HepG2 (cell line): ENCODE measurements around the gene AK8. TPM values are rescaled to one million over a fixed set of nuclear protein-coding genes. Genes with fewer than 3 reads are reported as not detected.

Source experiments
- ATAC-seq: fragments of 200-7000 bp; cut with Tn5 transposase; 3 replicates; pipeline ENCODE4 v1.9.1; 2020; ENCODE audit warnings: mild to moderate bottlenecking, moderate library complexity
- BruUV-seq: library from RNA; stranded (reverse); fragments of 400-500 nt; replicated peaks from 2 replicates; lab custom pipeline; 2021; lab: Mats Ljungman, UMichigan
- CTCF ChIA-PET: fragments of 300-600 bp; formaldehyde crosslinking; extraction: SDS; loops from one replicate; lab custom pipeline; 2021; ENCODE audit warnings: low total read pairs, inconsistent platforms, low intra/inter-chr PET ratio; lab: Yijun Ruan, JAX
- POLR2A ChIA-PET: fragments of 350-600 bp; sonication (Branson Sonifier 250); formaldehyde crosslinking; loops from one replicate; lab custom pipeline; 2020; ENCODE audit warnings: antibody characterized with exemption, inconsistent platforms; lab: Yijun Ruan, JAX
- DNase-seq: peaks from one replicate; pipeline ENCODE4 v3.0.0-alpha.2; 2015; ENCODE audit warnings: low spot score
- FAIRE-seq: peaks from 3 replicates; lab custom pipeline; 2011; peaks lifted over from hg19 to GRCh38; lab: Jason Lieb, UNC
- H2AFZ ChIP-seq: one replicate; pipeline ENCODE4 v1.6.1; 2011; ENCODE audit warnings: low read length, inconsistent platforms
- H3K27ac ChIP-seq: fragments of 300-600 bp; 3 replicates; pipeline ENCODE4 v1.8.0; 2011; ENCODE audit warnings: mixed run types, mild to moderate bottlenecking, mixed read lengths, low read length, inconsistent platforms; ENCODE audit not compliant: insufficient read depth; ENCODE audit errors: extremely low read length
- H3K27me3 ChIP-seq, 2 experiments: fragments of 200-600 bp in 1 of 2; 2 replicates in 1 of 2; 3 replicates in 1 of 2; pipeline versions ENCODE4 v1.6.0 to v1.8.0; 2011; ENCODE audit warnings: low read length in 2 of 2, mild to moderate bottlenecking in 2 of 2, moderate library complexity in 2 of 2, inconsistent platforms in 1 of 2; ENCODE audit not compliant: insufficient read depth in 2 of 2, control insufficient read depth in 1 of 2
- H3K36me3 ChIP-seq, 2 experiments: fragments of 200-600 bp in 1 of 2; replicated peaks in 1 of 2; 2 replicates in 1 of 2; 3 replicates in 1 of 2; pipeline versions ENCODE4 v1.5.1 to v1.8.0; 2011; ENCODE audit warnings: low read length in 2 of 2, inconsistent platforms in 1 of 2; ENCODE audit not compliant: insufficient read depth in 2 of 2, control insufficient read depth in 1 of 2
- H3K4me1 ChIP-seq: 2 replicates; pipeline ENCODE4 v1.5.1; 2012; ENCODE audit warnings: low read length, inconsistent platforms; ENCODE audit not compliant: insufficient read depth
- H3K4me2 ChIP-seq: 2 replicates; pipeline ENCODE4 v1.6.0; 2011; ENCODE audit warnings: low read depth, low read length, inconsistent platforms
- H3K4me3 ChIP-seq, 3 experiments: fragments of 200-600 bp in 1 of 3; sonication (generic), shearing (Covaris generic) in 1 of 3; replicated peaks in 1 of 3; 2 replicates each; pipeline ENCODE4 v1.5.1; 2011 to 2016; ENCODE audit warnings: low read length in 3 of 3, inconsistent platforms in 2 of 3, low read depth in 2 of 3, mild to moderate bottlenecking in 2 of 3, control low read depth in 1 of 3, mixed read lengths in 1 of 3; ENCODE audit not compliant: insufficient read depth in 1 of 3
- H3K79me2 ChIP-seq: one replicate; pipeline ENCODE4 v1.6.1; 2011; ENCODE audit warnings: low read length, inconsistent platforms; ENCODE audit not compliant: insufficient read depth
- H3K9ac ChIP-seq: 2 replicates; pipeline ENCODE4 v1.6.0; 2011; ENCODE audit warnings: mild to moderate bottlenecking, low read depth, low read length, inconsistent platforms; ENCODE audit not compliant: insufficient read depth
- H3K9me3 ChIP-seq: 2 replicates; pipeline ENCODE4 v1.5.1; 2012; ENCODE audit warnings: mild to moderate bottlenecking, low read length
- H4K20me1 ChIP-seq: 2 replicates; pipeline ENCODE4 v1.6.0; 2011; ENCODE audit warnings: inconsistent platforms, mild to moderate bottlenecking, low read length, moderate library complexity; ENCODE audit not compliant: insufficient read depth
- ATF4 ChIP-seq, 2 experiments: fragments of 450-650 bp in 1 of 2; sonication (generic) in 1 of 2; formaldehyde crosslinking; IDR thresholded peaks; 2 replicates each; pipeline versions ENCODE4 v1.5.0 to v1.8.0; 2020 to 2022; ENCODE audit warnings: mild to moderate bottlenecking in 1 of 2, missing genetic modification reagents in 1 of 2
- CAMTA2 ChIP-seq: sonication (generic); formaldehyde crosslinking; IDR thresholded peaks from 2 replicates; pipeline ENCODE4 v1.4.0; 2020; ENCODE audit warnings: mild to moderate bottlenecking, missing genetic modification reagents, borderline replicate concordance
- HHEX ChIP-seq: IDR thresholded peaks from 2 replicates; pipeline ENCODE4 v1.6.1; 2016; ENCODE audit warnings: control low read depth
- IRX3 ChIP-seq: sonication (generic); formaldehyde crosslinking; IDR thresholded peaks from 2 replicates; pipeline ENCODE4 v1.8.1; 2023; ENCODE audit warnings: mild to moderate bottlenecking, low read depth, missing genetic modification reagents, borderline replicate concordance
- KLF13 ChIP-seq: sonication (generic); formaldehyde crosslinking; IDR thresholded peaks from 2 replicates; pipeline ENCODE4 v1.4.0; 2020; ENCODE audit warnings: mild to moderate bottlenecking, missing genetic modification reagents
- MTF2 ChIP-seq: sonication (generic); formaldehyde crosslinking; IDR thresholded peaks from 2 replicates; pipeline ENCODE4 v1.5.0; 2020; ENCODE audit warnings: missing genetic modification reagents, borderline replicate concordance
- NFKB2 ChIP-seq: sonication (generic); formaldehyde crosslinking; IDR thresholded peaks from 2 replicates; pipeline ENCODE4 v1.4.0; 2020; ENCODE audit warnings: missing genetic modification reagents, borderline replicate concordance
- TCF12 ChIP-seq, 2 experiments: fragments of 450-650 bp in 1 of 2; sonication (generic) in 1 of 2; formaldehyde crosslinking in 1 of 2; IDR thresholded peaks; 2 replicates each; pipeline versions ENCODE4 v1.6.1 to v1.8.0; 2017 to 2022; ENCODE audit warnings: antibody characterized with exemption in 1 of 2, mild to moderate bottlenecking in 1 of 2, missing genetic modification reagents in 1 of 2, moderate library complexity in 1 of 2
- ZMYM3 ChIP-seq: sonication (generic); formaldehyde crosslinking; IDR thresholded peaks from 2 replicates; pipeline ENCODE4 v1.5.1; 2020; ENCODE audit warnings: mild to moderate bottlenecking, missing genetic modification reagents
- ZNF335 ChIP-seq: sonication (generic); formaldehyde crosslinking; IDR thresholded peaks from 2 replicates; pipeline ENCODE4 v1.4.0; 2020; ENCODE audit warnings: missing genetic modification reagents
- ZNF382 ChIP-seq: sonication (generic); formaldehyde crosslinking; IDR thresholded peaks from 2 replicates; pipeline ENCODE4 v1.5.0; 2020; ENCODE audit warnings: missing genetic modification reagents, mild to moderate bottlenecking, borderline replicate concordance
- ZNF781 ChIP-seq: sonication (generic); formaldehyde crosslinking; IDR thresholded peaks from 2 replicates; pipeline ENCODE4 v1.5.1; 2020; ENCODE audit warnings: borderline replicate concordance, mild to moderate bottlenecking, missing genetic modification reagents; ENCODE audit errors: not compliant biosample characterization
- WGBS: methylation state at CpG from one replicate; pipeline ENCODE4 v1.1.6; 2017; ENCODE audit warnings: low lambda C conversion rate; 5-methylcytosine and 5-hydroxymethylcytosine counted together
- in situ Hi-C: cut with HindIII; loops from 2 replicates; pipeline ENCODE4 v1.10.0; 2017; ENCODE audit warnings: low pct_unique_long_range_greater_than_20kb; ENCODE audit not compliant: extremely low pct_ligation_motif_present
- intact Hi-C: fragments of 100-400 bp; cut with micrococcal nuclease; formaldehyde crosslinking; loops from one replicate; pipeline ENCODE4 v1.10.0; 2022; ENCODE audit not compliant: unreplicated experiment
- polyA plus RNA-seq, 8 experiments: library from polyadenylated mRNA; depleted of rRNA in 3 of 8; stranded (reverse) in 7 of 8; unstranded in 1 of 8; fragments of >200 nt; fragmentation: Illumina TruSeq in 4 of 8; extraction: Trizol in 4 of 8; gene quantifications; 2 replicates each; pipeline versions ENCODE4 v1.2.1 to v1.2.3, GENCODE V29; 2011 to 2016; ENCODE audit warnings: low read depth in 4 of 8, missing spikeins in 1 of 8, mixed read lengths in 1 of 8; ENCODE audit not compliant: insufficient read depth in 1 of 8
- total RNA-seq, 5 experiments: library from RNA; depleted of rRNA; stranded (reverse); fragments of >200 nt; fragmentation: Illumina TruSeq; extraction: Trizol; gene quantifications; 2 replicates each; pipeline ENCODE4 v1.2.3, GENCODE V29; 2016; ENCODE audit warnings: low read depth in 1 of 5
- TF ChIP-seq, protein P1 (sequence below): sonication (generic); formaldehyde crosslinking; IDR thresholded peaks from 2 replicates; pipeline ENCODE4 v1.8.0; 2022; ENCODE audit warnings: missing genetic modification reagents, mild to moderate bottlenecking, borderline replicate concordance
- TF ChIP-seq, protein P2 (sequence below), 2 experiments: sonication (generic) in 1 of 2; formaldehyde crosslinking in 1 of 2; IDR thresholded peaks; 2 replicates each; pipeline versions ENCODE4 v1.4.0 to v1.6.1; 2018 to 2020; ENCODE audit warnings: missing genetic modification reagents in 2 of 2, borderline replicate concordance in 1 of 2, low read depth in 1 of 2, mild to moderate bottlenecking in 1 of 2, missing biosample characterization in 1 of 2

Gene AK8
- total and polyA plus RNA-seq, 2 of the 13 experiments (the other 11 are each of a cell fraction or from before 2014, with no cell fraction given): 0.11 TPM; not detected in 1

- WGBS: 41% methylated on average over 13 of the region's 16 CpGs
- H3K27ac ChIP-seq: no peak overlapping the region
- H2AFZ ChIP-seq: no peak overlapping the region
- no peaks in the 10 kb centered on the region for H3K36me3 ChIP-seq
- ATAC-seq (no peak), DNase-seq (no peak), FAIRE-seq (no peak)
- H3K79me2 ChIP-seq: no peaks in the 10 kb centered on the region
- H4K20me1 ChIP-seq: no peaks in the 10 kb centered on the region
- BruUV-seq: no TSS peak
- intact Hi-C loops (no loop called here), in situ Hi-C loops (no loop called here)
- ChIA-PET POLR2A (no interaction called here), CTCF (no interaction called here)
- H3K9me3 ChIP-seq: no peaks in the 10 kb centered on the region
- H3K4me3 ChIP-seq: no peak overlapping the region
- H3K27me3 ChIP-seq: peaks cover 3 to 17% of the 10 kb centered on the region in 2 experiments; a peak in 4 of 5 replicates
- no peaks in the 10 kb centered on the region for H3K4me1 ChIP-seq
- no peak for TF ChIP-seq NFKB2 (CRISPR knock-in tag)
- TF ChIP-seq HHEX (CRISPR knock-in tag): no peak
- TF ChIP-seq, protein P1, sequence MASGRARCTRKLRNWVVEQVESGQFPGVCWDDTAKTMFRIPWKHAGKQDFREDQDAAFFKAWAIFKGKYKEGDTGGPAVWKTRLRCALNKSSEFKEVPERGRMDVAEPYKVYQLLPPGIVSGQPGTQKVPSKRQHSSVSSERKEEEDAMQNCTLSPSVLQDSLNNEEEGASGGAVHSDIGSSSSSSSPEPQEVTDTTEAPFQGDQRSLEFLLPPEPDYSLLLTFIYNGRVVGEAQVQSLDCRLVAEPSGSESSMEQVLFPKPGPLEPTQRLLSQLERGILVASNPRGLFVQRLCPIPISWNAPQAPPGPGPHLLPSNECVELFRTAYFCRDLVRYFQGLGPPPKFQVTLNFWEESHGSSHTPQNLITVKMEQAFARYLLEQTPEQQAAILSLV (CRISPR knock-in tag): no peak
- TF ChIP-seq CAMTA2 (CRISPR knock-in tag): no peak
- TF ChIP-seq MTF2: no peak
- H3K4me2 ChIP-seq: no peak overlapping the region
- no peak overlapping the region for H3K9ac ChIP-seq
Measured at GRCh38 chr9:132722564-132723065, 155.5 kb downstream of the AK8 start.

- in situ Hi-C loops: no loop called here
- no peak for ATAC-seq
- H3K9me3 ChIP-seq: no peaks in the 10 kb centered on the region
- H3K4me2 ChIP-seq: no peak overlapping the region
- no peaks in the 10 kb centered on the region for H3K4me1 ChIP-seq
- no peak overlapping the region for H3K27ac ChIP-seq
- FAIRE-seq: no peak
- CTCF ChIA-PET: no interaction called here
- H3K79me2 ChIP-seq: no peaks in the 10 kb centered on the region
- H3K9ac ChIP-seq: no peak overlapping the region
- no peak for DNase-seq
- no TSS peak for BruUV-seq
- no peak overlapping the region for H3K4me3 ChIP-seq
- peaks cover 3 to 20% of the 10 kb centered on the region in 2 experiments; a peak in 4 of 5 replicates for H3K27me3 ChIP-seq
- intact Hi-C loops: no loop called here
- 37% methylated on average over 6 of the region's 12 CpGs for WGBS
- H2AFZ ChIP-seq: no peak overlapping the region
- POLR2A ChIA-PET: no interaction called here
- H4K20me1 ChIP-seq: no peaks in the 10 kb centered on the region
- no peaks in the 10 kb centered on the region for H3K36me3 ChIP-seq
- TF ChIP-seq, protein P2, sequence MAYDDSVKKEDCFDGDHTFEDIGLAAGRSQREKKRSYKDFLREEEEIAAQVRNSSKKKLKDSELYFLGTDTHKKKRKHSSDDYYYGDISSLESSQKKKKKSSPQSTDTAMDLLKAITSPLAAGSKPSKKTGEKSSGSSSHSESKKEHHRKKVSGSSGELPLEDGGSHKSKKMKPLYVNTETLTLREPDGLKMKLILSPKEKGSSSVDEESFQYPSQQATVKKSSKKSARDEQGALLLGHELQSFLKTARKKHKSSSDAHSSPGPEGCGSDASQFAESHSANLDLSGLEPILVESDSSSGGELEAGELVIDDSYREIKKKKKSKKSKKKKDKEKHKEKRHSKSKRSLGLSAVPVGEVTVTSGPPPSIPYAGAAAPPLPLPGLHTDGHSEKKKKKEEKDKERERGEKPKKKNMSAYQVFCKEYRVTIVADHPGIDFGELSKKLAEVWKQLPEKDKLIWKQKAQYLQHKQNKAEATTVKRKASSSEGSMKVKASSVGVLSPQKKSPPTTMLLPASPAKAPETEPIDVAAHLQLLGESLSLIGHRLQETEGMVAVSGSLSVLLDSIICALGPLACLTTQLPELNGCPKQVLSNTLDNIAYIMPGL (CRISPR knock-in tag; IDR thresholded peaks at IDR 0.05; ENCODE audit: borderline replicate concordance in 1 of 2, low read depth in 1 of 2): no peak
- TF ChIP-seq ZNF382 (no peak), KLF13 (no peak), ZNF781 (CRISPR knock-in tag) (no peak), ZMYM3 (CRISPR knock-in tag) (no peak), ZNF335 (CRISPR knock-in tag) (no peak), IRX3 (CRISPR knock-in tag) (no peak), ATF4 (CRISPR knock-in tag; IDR thresholded peaks at IDR 0.05) (no peak), TCF12 (IDR thresholded peaks at IDR 0.05) (no peak), TCF12 (CRISPR knock-in tag; IDR thresholded peaks at IDR 0.05) (no peak)
Measured at GRCh38 chr9:132721661-132722060, 156.4 kb downstream of the AK8 start.
